ENCODE measurements around the gene ARHGEF3. TPM values are rescaled to one million over a fixed set of nuclear protein-coding genes. Genes with fewer than 3 reads are reported as not detected.
"Not testable (repeated sequence)": the region's sequence is repeated elsewhere in the genome, so short reads cannot be mapped to it uniquely, and the experiment has no call there.

ARHGEF3 gene
- total RNA-seq, 1 experiment from 2014 or later, result 13.7 TPM

DNA sequence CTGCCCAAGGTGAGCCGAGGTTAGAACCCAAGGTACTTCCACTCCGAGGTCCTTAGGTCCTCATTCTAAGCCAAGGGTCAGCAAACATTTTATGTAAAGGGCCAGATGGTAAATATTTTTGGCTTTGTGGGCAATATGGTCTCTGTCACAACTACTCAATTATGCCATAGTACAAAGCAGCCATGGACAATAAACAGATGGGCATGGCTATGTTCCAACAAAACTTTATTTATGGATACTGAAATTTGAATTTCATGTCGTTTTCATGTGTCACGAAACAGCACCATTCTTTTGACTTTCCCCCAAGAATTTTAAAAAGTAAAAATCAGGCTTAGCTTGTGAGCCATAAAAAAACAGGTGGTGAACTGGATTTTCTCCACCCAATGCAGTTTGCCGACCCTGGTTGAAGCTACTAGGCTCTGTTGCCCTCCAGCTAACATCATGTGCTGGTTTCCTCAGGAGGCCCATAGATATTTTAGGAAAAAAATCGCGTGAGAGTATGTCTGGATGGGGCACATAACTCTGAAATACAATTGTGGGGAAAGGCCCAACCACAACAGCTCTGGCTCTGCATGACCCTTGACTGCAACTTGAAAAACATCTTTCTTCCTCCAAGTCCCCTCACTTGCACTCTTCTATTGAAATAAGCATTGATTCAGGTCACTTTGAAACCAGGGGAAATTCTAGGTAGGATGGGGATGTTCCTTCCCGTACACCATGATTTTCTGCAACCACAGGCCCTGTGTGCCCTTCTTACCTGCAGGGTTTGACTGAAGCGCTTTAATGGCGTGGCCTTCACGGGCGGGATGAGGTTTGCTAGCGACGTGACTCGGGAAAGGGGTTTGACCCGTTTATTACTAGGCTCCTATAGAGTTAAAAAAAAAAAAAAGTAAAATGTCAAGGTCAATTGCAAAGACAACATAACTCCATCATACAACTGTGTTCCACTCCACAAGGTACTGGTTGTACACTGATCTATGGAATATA is 28.5 kb downstream of the ARHGEF3 start:
- DNase-seq (ENCODE audit: low spot score), result no peak

DNA sequence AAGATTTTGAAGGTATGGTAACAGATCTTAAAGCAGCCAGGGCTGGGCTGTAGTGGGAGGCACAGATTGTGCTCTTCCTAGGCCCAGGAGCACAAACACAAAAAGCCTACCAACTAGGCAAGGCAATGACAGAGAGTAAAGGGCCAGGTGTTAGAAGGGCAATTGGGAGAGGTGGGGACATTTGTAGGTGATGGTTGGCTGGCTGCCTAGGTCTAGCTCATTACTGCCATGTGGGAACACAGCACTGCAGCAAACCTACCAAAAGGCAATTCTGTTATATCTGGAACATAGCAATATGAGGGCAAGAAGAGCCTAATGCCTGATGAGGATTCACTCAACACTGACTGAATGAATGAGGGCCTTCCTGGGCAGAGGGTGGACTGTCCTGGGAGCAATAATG is 30.4 kb downstream of the ARHGEF3 start:
- DNase-seq (ENCODE audit: low spot score), result no peak

DNA sequence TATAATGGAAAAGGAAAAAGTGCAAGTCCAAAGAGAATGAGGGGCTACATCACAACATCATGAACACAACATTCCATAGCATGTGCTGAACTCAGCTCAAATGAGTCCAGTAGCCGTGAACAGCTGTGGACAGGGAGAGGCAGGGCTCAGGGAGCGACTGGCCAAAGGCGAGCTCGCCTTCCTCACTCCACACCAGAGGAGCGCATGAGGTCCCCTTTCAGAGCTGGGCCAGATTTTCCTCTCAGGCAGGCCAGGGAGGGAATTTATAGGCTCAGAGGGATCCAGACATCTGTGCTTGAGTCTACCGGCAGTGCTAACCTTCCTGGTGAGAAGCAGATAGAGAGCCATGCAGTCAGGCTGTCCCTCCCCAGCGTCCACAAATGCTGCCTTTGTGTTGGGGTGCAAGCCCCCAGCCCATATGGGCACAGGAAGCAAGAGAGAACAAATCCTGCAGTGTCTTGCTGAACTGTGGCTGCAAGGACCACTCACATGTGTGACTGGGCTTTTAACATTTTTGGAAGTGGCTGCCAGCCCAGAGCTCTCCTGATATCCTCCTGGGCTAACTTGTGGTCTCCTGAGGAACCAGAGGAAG is 32.5 kb downstream of the ARHGEF3 start:
- no peak for DNase-seq (ENCODE audit: low spot score)

DNA sequence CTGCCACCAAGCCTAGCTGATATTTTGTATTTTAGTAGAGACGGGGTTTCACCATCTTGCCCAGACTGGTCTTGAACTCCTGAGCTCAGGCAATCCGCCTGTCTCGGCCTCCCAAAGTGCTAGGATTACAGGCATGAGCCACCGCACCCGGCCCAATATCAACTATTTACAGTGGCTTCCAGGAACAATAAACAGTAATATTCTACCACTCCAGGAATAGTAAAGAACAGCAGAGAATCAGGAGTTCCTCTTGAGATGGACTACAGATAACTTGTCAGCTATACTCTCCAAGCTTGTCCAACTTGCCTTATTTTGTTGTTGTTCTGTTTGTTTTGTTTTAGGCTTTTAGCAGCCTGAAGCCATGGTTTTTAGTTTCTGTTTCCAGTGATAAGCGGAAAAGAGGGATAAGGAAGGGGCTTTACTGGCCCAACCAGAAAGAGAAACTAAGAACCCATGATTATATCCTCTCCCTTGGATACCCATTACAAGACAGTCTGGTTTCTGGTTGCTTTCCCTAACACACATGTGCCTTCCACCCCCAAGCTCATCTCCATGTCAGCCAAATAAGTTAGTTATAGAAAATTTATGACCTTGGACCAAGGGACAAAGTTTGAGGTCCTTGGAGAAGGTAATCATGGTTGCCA is 36.7 kb downstream of the ARHGEF3 start:
- no peak for DNase-seq (ENCODE audit: low spot score)

DNA sequence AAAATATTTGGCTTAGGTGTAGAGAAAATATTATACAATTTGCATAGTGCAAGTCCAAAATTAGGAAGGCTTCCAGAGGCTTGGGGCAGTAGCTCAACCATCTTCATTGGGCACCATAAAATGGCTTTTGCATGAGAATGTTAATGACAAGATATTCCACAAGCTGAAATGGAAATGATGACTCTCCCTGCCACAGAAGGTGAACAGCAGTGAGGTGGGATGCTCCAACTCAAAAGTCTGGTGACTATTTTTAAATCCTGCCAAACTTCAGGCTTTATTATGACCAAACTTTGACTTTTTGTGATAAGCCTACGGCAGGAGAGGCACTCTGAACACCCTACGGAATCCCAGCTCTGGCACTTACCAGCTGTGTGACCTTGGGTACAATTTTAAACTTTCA is 37.6 kb downstream of the ARHGEF3 start:
- DNase-seq (ENCODE audit: low spot score), result no peak

DNA sequence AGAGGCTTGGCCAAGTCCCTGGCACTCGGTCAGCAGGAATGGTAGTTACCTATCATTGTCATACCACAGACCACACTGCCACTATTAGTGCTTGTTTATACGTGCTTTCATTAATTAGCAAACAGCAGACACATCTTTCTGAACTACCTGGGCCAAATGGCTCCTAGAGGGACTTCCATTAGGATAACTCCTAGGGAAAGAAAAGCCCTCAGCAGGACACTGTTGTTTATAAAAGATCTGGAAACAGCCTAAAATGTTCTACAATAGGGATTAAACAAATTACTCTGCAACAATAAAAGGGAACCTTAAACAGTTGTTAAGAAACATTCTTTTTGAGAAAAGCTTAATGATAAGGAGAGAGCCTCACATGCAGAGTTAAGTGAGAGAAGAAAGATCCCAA is 38.5 kb downstream of the ARHGEF3 start:
- DNase-seq (ENCODE audit: low spot score), result no peak

DNA sequence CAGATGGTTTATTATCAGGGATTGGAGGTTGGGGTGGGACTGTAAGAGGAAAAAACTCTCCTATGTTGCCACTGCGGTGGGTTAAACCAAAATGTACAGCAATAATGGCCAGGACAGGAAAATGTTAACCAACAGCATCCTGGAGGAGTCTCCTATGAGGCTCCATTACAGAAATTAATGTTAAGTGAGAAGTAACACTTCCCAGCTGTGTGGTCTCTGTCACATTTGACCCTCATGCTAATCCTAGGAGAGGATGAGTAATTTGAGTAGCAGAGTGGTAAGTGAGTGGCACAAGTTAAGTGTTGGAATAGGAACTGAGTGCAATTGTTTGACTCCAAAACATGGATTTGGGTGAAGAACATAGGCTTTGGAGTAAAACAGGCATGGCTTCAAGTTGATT is 39.0 kb downstream of the ARHGEF3 start:
- DNase-seq (ENCODE audit: low spot score), result no peak

DNA sequence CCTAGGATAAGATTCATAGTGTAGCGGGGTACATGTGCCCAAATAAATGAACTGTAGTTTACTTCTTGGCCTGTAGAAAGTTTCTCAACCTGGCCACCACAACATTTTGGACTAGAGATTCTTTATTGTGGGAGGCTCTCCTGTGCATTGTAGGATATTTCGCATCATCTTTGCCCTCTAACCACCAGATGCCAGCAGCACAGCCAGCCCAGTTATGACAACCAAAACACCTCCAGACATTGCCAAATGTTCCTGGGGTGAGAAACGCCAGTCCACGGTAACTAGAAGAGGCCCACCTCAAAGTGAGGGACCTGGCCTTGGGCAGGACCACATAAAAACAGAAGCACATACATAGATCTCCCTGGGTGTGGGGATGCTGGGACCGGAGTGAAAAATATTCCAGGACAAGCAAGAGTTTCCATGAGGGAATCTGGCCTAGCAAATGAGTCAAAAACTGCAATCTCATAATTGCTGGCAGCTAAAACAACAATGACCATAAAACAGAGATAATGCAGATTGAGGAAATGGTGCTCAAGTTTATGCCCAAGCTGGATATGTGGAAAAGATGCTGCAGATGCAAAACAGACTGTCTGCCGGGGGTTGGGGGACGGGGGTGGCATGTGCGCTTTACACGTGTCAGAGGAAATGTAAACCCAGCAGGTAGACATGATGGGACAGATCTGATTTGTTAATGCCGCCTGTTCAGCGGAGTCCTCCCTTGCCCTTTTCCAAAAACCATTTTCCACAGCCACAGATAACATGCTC is 39.7 kb downstream of the ARHGEF3 start:
- no peak for DNase-seq (ENCODE audit: low spot score)

DNA sequence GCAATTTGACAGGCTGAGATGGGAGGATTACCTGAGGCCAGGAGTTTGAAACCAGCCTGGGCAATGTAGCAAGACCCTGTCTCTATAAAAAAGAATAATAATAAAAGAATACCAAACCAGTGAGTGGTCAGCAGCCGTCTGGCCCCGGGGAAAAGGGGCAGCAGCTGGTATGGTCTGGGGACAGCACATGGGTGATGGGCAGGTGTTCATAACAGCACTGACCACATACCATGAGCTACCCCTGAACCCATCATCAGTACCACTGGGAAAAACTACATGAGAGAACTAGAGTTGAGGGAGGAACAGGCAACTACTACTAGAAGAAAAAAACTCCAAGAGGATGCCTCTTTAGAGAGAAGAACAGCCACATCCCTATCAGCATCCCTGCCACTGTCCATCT is 40.7 kb downstream of the ARHGEF3 start:
- DNase-seq (ENCODE audit: low spot score), result no peak

DNA sequence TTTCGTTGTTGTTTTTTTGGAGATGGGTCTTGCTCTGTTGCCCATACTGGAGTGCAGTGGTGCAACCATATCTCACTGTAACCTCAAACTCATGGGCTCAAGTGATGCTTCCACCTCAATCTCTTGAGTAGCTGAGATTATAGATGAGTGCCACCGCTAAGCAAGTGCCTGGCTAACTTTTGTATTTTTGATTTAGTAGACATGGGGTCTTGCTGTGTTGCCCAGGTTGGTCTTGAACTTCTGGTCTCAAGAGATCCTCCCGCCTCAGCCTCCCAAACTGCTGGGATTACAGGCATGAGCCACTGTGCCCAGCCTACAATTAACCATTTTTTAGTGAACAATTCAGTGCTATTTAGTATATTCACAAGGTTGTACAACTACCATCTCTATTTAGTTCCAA is 42.2 kb downstream of the ARHGEF3 start:
- DNase-seq (ENCODE audit: low spot score), result no peak

DNA sequence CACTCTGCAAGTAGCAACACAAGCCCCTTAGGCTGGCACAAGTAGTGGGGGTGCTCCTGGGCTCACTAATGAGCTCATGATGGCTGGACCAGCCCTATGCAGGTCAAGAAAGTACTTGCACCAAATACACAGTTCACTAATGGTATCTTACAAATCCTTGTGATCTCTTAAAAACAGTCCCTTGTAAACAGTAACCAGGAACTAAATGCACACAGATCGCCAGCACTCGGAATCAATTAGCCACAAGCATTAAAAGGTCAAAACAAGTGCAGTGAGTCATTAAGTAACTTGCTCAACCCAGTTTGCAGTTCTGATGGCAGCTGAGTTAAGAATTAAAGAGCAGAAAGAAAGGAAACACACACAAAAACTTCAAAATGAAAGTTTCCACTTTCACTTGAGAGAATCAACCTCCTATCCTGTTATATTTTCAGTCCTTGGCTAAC is 43.2 kb downstream of the ARHGEF3 start:
- peak; percentile 84 for DNase-seq (ENCODE audit: low spot score)

DNA sequence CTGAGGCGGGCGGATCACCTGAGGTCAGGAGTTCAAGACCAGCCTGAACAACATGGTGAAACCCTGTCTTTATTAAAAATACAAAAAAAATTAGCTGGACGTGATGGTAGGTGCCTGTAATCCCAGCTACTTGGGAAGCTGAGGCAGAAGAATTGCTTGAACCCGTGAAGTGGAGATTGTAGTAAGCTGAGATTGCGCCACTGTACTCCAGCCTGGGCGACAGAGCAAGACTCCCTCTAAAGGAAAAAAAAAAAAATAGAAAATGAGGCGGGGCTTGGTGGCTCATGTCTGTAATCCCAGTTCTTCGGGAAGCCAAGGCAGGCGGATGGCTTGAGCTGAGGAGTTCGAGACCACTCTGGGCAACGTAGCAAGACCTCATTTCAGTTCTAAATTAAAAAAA is 43.7 kb downstream of the ARHGEF3 start:
- DNase-seq (ENCODE audit: low spot score), result not testable (repeated sequence)

DNA sequence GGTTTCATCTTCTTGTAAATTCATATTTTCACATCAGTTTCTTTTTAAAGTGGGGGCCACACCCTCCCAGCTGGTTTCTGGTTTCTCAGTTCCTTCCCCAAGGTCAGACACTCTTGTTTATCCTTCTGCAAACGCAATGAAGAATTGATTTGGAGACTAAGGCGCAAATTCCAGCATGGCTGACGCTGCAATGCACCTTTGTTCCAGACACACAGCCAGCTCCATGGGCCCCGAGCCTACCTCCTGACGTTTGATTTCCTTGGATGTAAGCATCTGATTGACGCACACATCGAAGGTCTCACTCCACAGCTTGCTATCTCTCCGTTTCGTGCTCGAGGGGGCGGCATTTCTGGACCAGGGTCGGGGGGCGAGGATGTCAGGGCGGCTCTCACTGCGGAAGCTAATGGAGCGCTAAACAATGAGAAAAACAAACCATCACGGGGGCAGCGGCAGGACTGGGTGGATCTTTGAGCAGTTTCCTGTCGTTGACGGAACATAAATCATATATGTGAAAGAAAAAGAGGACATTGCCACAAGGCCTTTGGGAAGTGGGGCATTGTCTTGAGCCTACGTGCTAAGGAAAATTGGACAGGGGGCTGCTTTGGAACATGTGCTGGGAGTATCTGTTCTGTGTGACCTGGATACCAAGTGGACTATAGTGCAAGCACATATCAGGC is 46.9 kb downstream of the ARHGEF3 start:
- DNase-seq (ENCODE audit: low spot score), result no peak

DNA sequence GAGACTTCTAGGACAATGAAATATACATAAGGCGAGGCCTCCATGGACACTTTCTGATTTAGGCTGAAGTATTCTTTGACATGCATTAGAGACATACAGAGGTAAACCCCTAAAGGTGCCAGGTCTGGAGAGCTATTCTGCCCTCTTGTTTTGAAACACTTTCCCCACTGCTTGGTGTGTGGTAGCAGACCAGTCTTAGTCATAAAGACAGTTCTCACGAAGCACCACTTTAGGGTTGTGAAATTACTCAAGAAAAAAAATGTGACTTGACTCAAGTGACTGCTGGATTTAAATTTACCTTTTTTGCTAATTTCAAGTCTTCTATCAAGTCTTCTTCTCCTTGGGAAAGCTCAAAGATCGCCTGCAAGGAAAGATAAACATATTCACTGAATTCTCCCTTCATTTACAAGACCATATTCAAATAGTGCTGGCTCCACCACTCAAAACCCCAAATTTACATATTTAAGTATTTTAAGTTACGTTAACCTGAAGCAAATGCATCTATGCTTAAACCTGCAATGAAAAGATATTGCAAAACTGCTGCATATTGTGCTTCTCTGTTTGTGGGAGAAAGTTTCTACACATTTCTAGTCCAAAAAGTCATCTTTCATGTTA is 48.4 kb downstream of the ARHGEF3 start:
- DNase-seq (ENCODE audit: low spot score), result no peak

DNA sequence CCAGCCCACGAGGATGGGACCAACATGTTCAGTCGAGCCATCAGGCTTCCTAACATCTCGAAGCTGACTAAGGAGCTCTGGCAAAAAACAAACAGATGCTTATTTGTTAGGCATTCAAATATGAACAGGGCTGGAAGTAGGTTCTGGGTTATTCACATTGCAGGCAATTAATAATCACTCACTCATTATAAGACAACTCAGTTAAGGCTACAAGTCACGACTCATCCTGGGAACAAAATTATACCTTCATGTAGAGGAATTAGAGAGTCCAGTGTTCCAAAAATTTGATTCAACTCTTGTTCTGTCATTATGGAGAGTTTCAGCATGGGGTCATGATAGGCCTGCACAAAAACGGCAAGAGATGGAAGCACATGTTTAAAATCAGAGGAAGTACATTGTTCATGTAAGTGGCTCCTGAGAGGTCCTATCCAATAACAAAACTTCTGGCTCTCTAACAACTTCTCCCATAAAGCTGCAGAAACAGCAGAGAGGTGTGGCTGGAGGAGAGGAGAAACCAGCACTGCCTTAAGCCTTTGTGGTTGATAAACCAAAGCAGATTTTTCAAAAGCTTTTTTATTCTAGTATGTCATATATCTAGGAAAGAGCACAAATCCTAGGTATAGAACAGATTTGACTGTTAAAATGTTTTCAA is 50.6 kb downstream of the ARHGEF3 start:
- DNase-seq (ENCODE audit: low spot score), result no peak

DNA sequence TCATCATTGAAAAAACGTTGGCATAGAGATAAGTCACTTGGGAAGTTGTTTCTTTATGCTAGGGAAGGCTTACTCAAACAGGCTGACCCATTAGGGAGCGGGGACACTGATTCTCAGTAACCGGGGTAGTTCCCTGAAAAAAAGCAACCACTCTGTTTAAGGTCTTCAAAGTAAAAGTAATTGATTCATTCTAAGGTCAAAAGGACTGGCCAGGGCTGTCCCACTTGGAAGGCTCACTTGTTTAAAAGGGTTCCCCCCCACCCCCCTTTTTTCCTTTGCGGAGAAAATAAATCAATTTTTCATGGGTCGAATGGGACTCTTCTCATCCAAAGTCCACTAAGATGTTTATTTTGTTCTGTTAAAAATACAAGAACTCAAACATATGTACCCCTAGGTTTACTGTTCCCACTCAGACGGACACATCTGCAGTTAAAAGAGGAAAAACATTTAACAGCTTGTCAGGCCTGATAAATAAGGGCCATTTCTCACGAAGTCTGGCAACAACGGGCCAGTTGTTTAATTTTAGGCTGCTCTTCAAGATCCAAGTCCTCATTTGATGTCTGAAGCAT is 53.0 kb downstream of the ARHGEF3 start:
- DNase-seq (ENCODE audit: low spot score), result no peak

DNA sequence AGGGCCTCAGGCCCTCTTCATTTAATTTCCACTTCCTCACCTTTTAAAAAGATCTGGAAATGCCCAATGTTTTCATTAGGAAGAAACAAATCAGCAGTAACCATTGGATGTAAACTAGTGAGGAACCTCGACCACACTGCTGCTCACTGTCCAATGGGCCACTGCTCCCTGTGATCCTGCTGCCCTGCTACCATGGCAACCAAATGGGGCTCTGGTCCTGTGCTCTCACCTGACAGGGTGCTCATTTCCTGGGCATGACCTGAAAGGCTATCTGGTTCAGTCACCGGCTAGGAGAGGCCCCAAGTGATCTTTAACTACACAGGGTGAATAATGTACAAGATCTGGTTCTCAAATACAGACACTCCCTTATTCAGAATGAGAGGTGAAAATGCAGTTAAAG is 54.6 kb downstream of the ARHGEF3 start:
- no peak for DNase-seq (ENCODE audit: low spot score)

DNA sequence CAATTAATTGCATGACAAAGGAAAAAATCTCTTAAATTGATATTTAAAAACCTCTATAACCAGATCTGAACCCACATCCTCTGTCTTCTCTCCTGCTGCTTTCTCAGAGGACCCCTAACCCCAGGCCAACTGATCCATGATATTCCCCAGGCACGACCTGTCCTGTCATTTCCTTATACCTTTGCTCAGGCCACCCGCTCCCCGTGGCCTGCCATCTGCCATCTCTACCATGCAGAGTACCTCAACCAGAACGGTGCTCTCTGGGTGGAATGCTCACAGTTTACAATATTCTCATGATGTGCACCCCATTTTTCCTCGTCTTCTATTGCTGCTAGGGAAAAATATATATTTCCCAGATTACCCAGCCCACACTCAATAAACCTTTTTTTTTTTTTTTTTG is 57.7 kb downstream of the ARHGEF3 start:
- no peak for DNase-seq (ENCODE audit: low spot score)

DNA sequence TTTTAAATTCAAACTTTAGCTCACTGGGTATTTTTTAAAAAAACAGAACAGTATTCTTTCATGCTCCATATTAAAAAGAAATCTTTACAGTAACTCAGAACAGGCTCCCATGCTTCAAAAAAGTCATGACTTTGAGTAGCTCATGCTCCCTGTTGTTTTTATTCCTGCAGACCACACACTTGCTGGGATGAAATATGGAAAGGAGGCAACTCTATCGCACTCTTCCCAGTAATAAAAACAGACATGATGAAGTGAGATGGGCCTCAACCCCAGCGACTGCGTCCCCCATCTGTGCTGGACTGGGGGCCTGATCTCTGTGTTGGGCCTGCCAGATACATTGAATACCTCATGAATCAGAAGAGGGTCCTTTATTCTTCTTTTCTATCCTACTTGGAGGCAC is 58.9 kb downstream of the ARHGEF3 start:
- DNase-seq (ENCODE audit: low spot score), result no peak

DNA sequence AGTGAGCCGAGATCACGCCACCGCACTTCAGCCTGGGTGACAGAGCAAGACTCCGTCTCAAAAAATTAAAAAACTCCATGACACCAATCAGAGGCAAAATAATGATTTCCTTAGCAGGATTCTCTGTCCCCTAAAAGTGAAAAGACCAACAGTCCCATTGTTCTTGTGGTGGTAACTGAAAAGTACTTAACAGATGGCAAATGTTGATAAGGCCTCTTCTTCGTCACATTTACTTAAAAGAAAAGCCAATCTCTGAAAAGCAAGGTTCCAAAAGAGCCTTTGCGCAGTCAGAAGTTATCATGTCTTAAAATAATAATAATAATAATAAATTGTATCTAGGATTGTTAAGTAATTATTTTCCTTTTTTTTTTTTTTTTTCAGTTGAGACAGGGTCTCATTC is 62.7 kb downstream of the ARHGEF3 start:
- no peak for DNase-seq (ENCODE audit: low spot score)

All from HT-29 (cell line).